ENCODE data around the gene B4GALT6. TPM values are rescaled to one million over a fixed set of nuclear protein-coding genes. Genes with fewer than 3 reads are reported as not detected.

B4GALT6 gene
- total and polyA plus RNA-seq, 2 of the 4 experiments (the other 2 are of a cell fraction) = 1.1 to 3.9 TPM

- H3K56ac ChIP-seq (ENCODE audit: extremely low read depth, insufficient read depth, low read length) = no peak overlapping the region
- intact Hi-C loops (cut with micrococcal nuclease) = loop anchor here (5.0 kb wide), 1 partner anchor 43 kb away; no protein-coding TSS in a partner anchor
- H3K4me1 ChIP-seq (ENCODE audit: control insufficient read depth, insufficient read depth, low read length) = no peaks in the 10 kb centered on the region
- H3K79me1 ChIP-seq (ENCODE audit: low read depth in 1 of 2, low read length in 2 of 2) = no peaks in the 10 kb centered on the region
- dilution Hi-C loops (cut with HindIII; ENCODE audit: low sequenced_read_pairs, unreplicated experiment) = no loop called here
- no peak overlapping the region for H3K23ac ChIP-seq (ENCODE audit: low read depth, low read length)
- TF ChIP-seq CHD1 (IDR thresholded peaks at IDR 0.05; ENCODE audit: low read depth, low read length) = no peak
- no peak for TF ChIP-seq RFX5 (IDR thresholded peaks at IDR 0.05; ENCODE audit: low read depth, low read length)
- TF ChIP-seq, protein P1, sequence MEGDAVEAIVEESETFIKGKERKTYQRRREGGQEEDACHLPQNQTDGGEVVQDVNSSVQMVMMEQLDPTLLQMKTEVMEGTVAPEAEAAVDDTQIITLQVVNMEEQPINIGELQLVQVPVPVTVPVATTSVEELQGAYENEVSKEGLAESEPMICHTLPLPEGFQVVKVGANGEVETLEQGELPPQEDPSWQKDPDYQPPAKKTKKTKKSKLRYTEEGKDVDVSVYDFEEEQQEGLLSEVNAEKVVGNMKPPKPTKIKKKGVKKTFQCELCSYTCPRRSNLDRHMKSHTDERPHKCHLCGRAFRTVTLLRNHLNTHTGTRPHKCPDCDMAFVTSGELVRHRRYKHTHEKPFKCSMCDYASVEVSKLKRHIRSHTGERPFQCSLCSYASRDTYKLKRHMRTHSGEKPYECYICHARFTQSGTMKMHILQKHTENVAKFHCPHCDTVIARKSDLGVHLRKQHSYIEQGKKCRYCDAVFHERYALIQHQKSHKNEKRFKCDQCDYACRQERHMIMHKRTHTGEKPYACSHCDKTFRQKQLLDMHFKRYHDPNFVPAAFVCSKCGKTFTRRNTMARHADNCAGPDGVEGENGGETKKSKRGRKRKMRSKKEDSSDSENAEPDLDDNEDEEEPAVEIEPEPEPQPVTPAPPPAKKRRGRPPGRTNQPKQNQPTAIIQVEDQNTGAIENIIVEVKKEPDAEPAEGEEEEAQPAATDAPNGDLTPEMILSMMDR (conservative IDR thresholded peaks at IDR 0.05; ENCODE audit: low read depth, low read length) = no peak
- TF ChIP-seq FOS (IDR thresholded peaks at IDR 0.05; ENCODE audit: low read depth, low read length) = no peak
- no peak for TF ChIP-seq RCOR1 (IDR thresholded peaks at IDR 0.05; ENCODE audit: insufficient replicate concordance, low read length)
- no peak for TF ChIP-seq MAFK (IDR thresholded peaks at IDR 0.05; ENCODE audit: low read depth, low read length)
- no peak for TF ChIP-seq RAD21 (IDR thresholded peaks at IDR 0.05; ENCODE audit: low read length)
- TF ChIP-seq MXI1 (IDR thresholded peaks at IDR 0.05; ENCODE audit: borderline replicate concordance, low read depth, low read length) = no peak
- TF ChIP-seq POLR2A (IDR thresholded peaks at IDR 0.05; ENCODE audit: low read depth, low read length) = no peak
- TF ChIP-seq, protein P2, sequence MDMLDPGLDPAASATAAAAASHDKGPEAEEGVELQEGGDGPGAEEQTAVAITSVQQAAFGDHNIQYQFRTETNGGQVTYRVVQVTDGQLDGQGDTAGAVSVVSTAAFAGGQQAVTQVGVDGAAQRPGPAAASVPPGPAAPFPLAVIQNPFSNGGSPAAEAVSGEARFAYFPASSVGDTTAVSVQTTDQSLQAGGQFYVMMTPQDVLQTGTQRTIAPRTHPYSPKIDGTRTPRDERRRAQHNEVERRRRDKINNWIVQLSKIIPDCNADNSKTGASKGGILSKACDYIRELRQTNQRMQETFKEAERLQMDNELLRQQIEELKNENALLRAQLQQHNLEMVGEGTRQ (IDR thresholded peaks at IDR 0.05; ENCODE audit: low read depth, low read length) = no peak
- no peak for TF ChIP-seq MAZ (IDR thresholded peaks at IDR 0.05; ENCODE audit: borderline replicate concordance, low read depth, low read length)
- TF ChIP-seq NFE2L2 (IDR thresholded peaks at IDR 0.05; ENCODE audit: low read depth, low read length) = no peak
- TF ChIP-seq BHLHE40 (IDR thresholded peaks at IDR 0.05; ENCODE audit: low read depth, low read length) = no peak
- TF ChIP-seq SMC3 (IDR thresholded peaks at IDR 0.05; ENCODE audit: low read depth, low read length) = no peak
- TF ChIP-seq ELK1 (IDR thresholded peaks at IDR 0.05; ENCODE audit: borderline replicate concordance, low read depth, low read length) = no peak
- TF ChIP-seq CEBPB (IDR thresholded peaks at IDR 0.05; ENCODE audit: low read depth, low read length) = no peak
- no peak overlapping the region for H2AK5ac ChIP-seq (ENCODE audit: low read depth, low read length)
- in situ Hi-C loops (cut with MboI; ENCODE audit: low sequenced_read_pairs) = no loop called here
- DNase-seq = no peak
- H3K18ac ChIP-seq (ENCODE audit: low read depth, low read length) = no peak overlapping the region
- no peak overlapping the region for H2AFZ ChIP-seq (replicated peaks; ENCODE audit: low read length, poor library complexity)
- ChIA-PET POLR2A (ENCODE audit: unreplicated experiment) (no interaction called here), CTCF (no interaction called here)
- no peak overlapping the region for H3K4me3 ChIP-seq (ENCODE audit: insufficient read depth, low read depth, low read length)
- no peaks in the 10 kb centered on the region for H3K27me3 ChIP-seq (ENCODE audit: control insufficient read depth, insufficient read depth, low read length)
- no peaks in the 10 kb centered on the region for H4K20me1 ChIP-seq (ENCODE audit: insufficient read depth, low read length)
- no peak overlapping the region for H2AK9ac ChIP-seq (replicated peaks; ENCODE audit: low read depth, low read length, poor library complexity)
- H2BK5ac ChIP-seq (ENCODE audit: low read depth, low read length, poor library complexity, severe bottlenecking) = no peak overlapping the region
- no peak for ATAC-seq (ENCODE audit: low read depth)
- no peaks in the 10 kb centered on the region for H3K36me3 ChIP-seq (ENCODE audit: control insufficient read depth, insufficient read depth, low read length)
- H3K14ac ChIP-seq (replicated peaks; ENCODE audit: low read depth, low read length) = no peak overlapping the region
- H2BK120ac ChIP-seq (ENCODE audit: low read depth, low read length) = no peak overlapping the region
- no peak overlapping the region for H2BK15ac ChIP-seq (ENCODE audit: low read depth, low read length)
- no peak overlapping the region for H3K27ac ChIP-seq (ENCODE audit: insufficient read depth, low read length)
- no TSS peak for BruUV-seq (replicated peaks)
- no peak overlapping the region for H4K91ac ChIP-seq (ENCODE audit: insufficient read depth, low read depth, low read length)
- H2BK20ac ChIP-seq (ENCODE audit: low read depth, low read length) = no peak overlapping the region
- H3K9me1 ChIP-seq (ENCODE audit: insufficient read depth, low read length) = no peaks in the 10 kb centered on the region
- no peak overlapping the region for H3K4me2 ChIP-seq (ENCODE audit: low read depth, low read length)
- no peak overlapping the region for H4K8ac ChIP-seq (ENCODE audit: low read depth in 2 of 2, low read length in 2 of 2)
- no peaks in the 10 kb centered on the region for H3K9me3 ChIP-seq (ENCODE audit: control insufficient read depth, insufficient read depth, low read length)
- no CpG with 5 or more reads among the region's 1 CpG for WGBS, 2 experiments (ENCODE audit: extremely low coverage in 2 of 2, insufficient read length in 1 of 2)
- no peak overlapping the region for H3K4ac ChIP-seq (ENCODE audit: low read depth, low read length)
- no peak overlapping the region for H4K5ac ChIP-seq (ENCODE audit: low read depth, low read length)
- H3K9ac ChIP-seq (ENCODE audit: low read depth, low read length) = no peak overlapping the region
Measured at GRCh38 chr18:31664101-31664500, 20.3 kb downstream of the B4GALT6 start.
